ENCODE results near the gene TMED6. TPM values are rescaled to one million over a fixed set of nuclear protein-coding genes. Genes with fewer than 3 reads are reported as not detected.

The TMED6 gene
- total RNA-seq, 4 donors from 2014 or later: 1.3 TPM; not detected in 3

DNA sequence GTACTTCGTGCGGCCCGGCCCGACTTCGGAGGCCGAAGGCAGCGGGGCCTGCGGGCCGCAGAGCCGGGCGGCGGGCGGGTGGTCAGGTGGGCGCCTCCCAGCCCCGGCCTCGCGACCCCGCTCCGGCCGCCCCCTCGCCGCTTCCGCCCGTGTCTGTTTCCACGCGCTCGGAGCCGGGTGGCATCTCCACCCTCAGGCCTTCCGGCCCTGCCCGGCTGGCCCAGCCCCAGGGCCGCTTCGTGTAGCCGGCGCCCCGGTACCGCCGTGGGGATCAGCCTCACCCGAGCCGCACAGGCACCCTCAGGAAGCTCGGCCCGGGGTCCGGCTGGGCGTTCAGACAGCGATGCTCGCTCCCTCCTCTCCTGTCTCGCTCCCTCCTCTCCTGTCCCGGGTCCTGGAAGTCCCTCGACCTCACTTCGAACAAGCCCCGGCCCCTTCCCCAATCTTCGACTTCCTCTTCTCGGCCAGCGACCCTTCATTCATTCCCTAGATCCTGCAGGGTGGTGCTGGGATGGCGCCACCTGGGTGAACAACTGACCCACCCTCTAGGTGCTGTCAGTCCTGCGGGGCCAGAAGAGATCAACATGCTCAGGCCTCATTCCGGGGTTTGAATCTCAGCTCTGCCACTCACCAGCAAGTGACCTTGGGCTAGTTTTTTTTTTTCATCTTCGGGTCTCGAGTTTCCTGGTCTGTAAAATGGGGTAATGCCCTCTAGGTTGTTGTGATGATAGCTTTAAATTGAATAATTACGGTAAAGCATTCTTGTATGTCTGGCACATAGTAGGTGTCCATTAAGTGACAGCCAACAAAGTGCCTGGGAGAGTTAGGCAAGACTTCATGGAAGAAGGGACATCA is 39.8 kb downstream of the TMED6 start:
- Histone ChIP-seq H3K27me3 (no peaks in the 10 kb centered on the region), H3K36me3 (peaks cover 0 to 30% of the 10 kb centered on the region in 2 donors), H3K4me3 (peak overlapping the region; percentile 74 to 97 (median 76)), H3K9me3 (no peaks in the 10 kb centered on the region), H3K27ac (peak overlapping the region; percentile 81 to 95 (median 90)), H3K4me1 (peaks cover 15 to 24% of the 10 kb centered on the region in 2 donors)
- TF ChIP-seq, protein P1, sequence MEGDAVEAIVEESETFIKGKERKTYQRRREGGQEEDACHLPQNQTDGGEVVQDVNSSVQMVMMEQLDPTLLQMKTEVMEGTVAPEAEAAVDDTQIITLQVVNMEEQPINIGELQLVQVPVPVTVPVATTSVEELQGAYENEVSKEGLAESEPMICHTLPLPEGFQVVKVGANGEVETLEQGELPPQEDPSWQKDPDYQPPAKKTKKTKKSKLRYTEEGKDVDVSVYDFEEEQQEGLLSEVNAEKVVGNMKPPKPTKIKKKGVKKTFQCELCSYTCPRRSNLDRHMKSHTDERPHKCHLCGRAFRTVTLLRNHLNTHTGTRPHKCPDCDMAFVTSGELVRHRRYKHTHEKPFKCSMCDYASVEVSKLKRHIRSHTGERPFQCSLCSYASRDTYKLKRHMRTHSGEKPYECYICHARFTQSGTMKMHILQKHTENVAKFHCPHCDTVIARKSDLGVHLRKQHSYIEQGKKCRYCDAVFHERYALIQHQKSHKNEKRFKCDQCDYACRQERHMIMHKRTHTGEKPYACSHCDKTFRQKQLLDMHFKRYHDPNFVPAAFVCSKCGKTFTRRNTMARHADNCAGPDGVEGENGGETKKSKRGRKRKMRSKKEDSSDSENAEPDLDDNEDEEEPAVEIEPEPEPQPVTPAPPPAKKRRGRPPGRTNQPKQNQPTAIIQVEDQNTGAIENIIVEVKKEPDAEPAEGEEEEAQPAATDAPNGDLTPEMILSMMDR (IDR thresholded peaks at IDR 0.05 in 4 of 5, conservative IDR thresholded peaks at IDR 0.05 in 1 of 5): peak in 1 of 5 experiments; percentile 7
- no peak for TF ChIP-seq POLR2A (IDR thresholded peaks at IDR 0.05)
- intact Hi-C loops (cut with DNase I; ENCODE audit: low total_unique reads) (loop anchor here (1.0 kb wide), 3 partner anchors 19 to 124 kb away; partner anchors contain the start of genes COG8, NIP7, PDF and SNTB2), in situ Hi-C loops (cut with MboI; ENCODE audit: low sequenced_read_pairs in 4 of 4) (no loop called here)
- ATAC-seq: peak; percentile 44 to 57
- no peak for DNase-seq

DNA sequence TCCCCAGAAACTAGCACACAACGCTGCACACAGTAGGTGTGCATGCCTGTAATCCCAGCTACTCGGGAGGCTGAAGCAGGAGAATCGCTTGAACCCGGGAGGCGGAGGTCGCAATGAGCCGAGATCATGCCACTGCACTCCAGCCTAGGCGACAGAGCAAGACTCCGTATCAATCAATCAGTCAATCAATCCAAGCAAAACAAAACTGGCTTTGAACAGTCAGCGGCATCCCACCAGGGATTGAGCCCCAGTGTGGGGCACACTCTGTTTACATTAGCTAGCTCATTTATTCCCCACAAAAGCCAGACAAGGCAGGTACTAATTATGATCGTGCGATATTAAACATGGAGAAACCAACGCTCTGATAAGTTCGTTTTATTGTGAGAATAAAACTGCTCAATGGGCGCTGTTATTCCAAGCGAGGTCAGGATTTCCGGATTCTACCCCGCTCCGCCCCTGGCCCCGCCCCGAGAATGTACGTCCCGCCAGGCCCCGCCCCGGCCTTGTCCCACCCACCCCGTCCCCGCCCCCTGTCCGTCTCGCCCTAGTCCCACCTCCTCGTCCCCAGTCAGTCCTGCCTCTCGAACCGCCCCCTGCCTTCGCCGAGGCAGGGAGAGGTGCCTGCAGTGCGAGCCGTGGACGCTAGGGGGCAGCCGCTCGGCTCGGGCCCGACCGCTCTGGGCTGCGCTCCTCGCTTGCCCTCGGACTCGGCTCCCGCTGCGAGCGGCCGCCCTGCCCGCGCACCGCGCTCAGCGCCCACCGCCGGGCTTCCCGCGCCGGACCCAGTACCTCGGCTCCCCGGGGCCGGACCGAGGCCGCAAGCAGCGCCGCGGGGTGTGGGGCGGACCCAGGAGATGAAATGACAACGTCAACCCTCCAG is 40.7 kb downstream of the TMED6 start, which contains the start of gene VPS4A:
Gene VPS4A (plus strand): TSS at position 698 of the 880 bp plus-strand sequence. CDS start 162 bp downstream, at position 860.
- Histone ChIP-seq H3K27me3 (no peaks in the 10 kb centered on the region), H3K27ac (peak within 1 kb of the TSS; percentile 81 to 95 (median 90)), H3K4me3 (peak within 1 kb of the TSS; percentile 74 to 97 (median 76)), H3K9me3 (no peaks in the 10 kb centered on the region), H3K4me1 (peaks cover 15 to 19% of the 10 kb centered on the region in 2 donors), H3K36me3 (peaks cover 0 to 21% of the 10 kb centered on the region in 2 donors)
- intact Hi-C loops (cut with DNase I; ENCODE audit: low total_unique reads) (loop anchor here (1.0 kb wide), 3 partner anchors 19 to 124 kb away; partner anchors contain the start of genes COG8, NIP7, PDF and SNTB2), in situ Hi-C loops (cut with MboI; ENCODE audit: low sequenced_read_pairs in 4 of 4) (no loop called here)
- TF ChIP-seq POLR2A (IDR thresholded peaks at IDR 0.05): peak; percentile 62 to 87
- TF ChIP-seq, protein P1 (IDR thresholded peaks at IDR 0.05 in 4 of 5, conservative IDR thresholded peaks at IDR 0.05 in 1 of 5): peak; percentile 90 to 99 (median 94)
- peak; percentile 93 to 95 for DNase-seq
- ATAC-seq: peak; percentile 91 to 96

DNA sequence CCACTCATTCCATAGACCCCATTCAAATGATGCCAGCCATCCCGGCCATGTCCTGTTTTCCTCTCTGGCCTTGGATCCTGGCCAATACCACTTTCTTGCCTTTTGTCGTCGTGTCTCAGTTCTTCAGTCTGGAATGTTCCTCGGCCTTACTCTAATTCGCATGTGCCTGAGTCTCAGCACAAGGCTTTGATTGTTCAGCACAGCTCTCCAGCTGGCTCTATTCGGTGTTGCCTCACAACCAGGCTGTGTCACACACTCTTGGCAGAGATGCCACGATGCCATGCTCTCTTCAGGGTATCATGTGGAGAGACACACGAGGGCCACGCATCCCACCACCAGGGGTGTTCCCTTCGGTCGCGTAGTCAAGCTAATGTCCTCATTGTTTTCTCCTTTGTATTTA is 42.3 kb downstream of the TMED6 start:
- Histone ChIP-seq H3K36me3 (peaks cover 0 to 10% of the 10 kb centered on the region in 2 donors), H3K4me3 (no peak overlapping the region), H3K4me1 (peaks cover 15 to 19% of the 10 kb centered on the region in 2 donors), H3K9me3 (no peaks in the 10 kb centered on the region), H3K27me3 (no peaks in the 10 kb centered on the region), H3K27ac (no peak overlapping the region)
- no peak for ATAC-seq
- in situ Hi-C loops (cut with MboI; ENCODE audit: low sequenced_read_pairs in 4 of 4): no loop called here
- intact Hi-C loops (cut with DNase I; ENCODE audit: low total_unique reads): no loop called here
- no peak for TF ChIP-seq POLR2A (IDR thresholded peaks at IDR 0.05)
- TF ChIP-seq, protein P1 (IDR thresholded peaks at IDR 0.05 in 4 of 5, conservative IDR thresholded peaks at IDR 0.05 in 1 of 5): no peak
- DNase-seq: no peak

DNA sequence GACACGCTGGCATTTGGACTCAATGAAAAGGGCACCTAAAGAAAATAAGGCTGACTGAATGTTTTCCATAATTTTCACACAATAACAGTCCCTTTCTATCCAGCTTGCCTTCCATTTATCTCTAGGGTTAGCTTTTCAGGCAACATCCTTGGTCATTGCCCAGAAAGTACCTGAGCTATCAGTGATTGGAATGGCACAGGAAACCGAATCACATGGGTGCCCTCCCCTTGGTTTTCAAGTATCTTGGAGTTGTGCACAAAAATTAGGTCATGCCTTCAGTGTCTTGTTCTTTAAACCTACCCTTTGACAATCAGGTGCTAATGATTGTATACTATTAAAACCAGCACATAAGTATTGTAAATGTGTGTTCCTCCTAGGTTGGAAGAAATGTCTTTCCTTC is 43.7 kb downstream of the TMED6 start:
- peaks cover 14 to 15% of the 10 kb centered on the region in 2 donors for H3K4me1 ChIP-seq
- no peaks in the 10 kb centered on the region for H3K27me3 ChIP-seq
- no peaks in the 10 kb centered on the region for H3K9me3 ChIP-seq
- intact Hi-C loops (cut with DNase I; ENCODE audit: low total_unique reads) (no loop called here), in situ Hi-C loops (cut with MboI; ENCODE audit: low sequenced_read_pairs in 4 of 4) (no loop called here)
- TF ChIP-seq, protein P1 (IDR thresholded peaks at IDR 0.05 in 4 of 5, conservative IDR thresholded peaks at IDR 0.05 in 1 of 5): no peak
- no peak for TF ChIP-seq POLR2A (IDR thresholded peaks at IDR 0.05)
- no peak overlapping the region for H3K4me3 ChIP-seq
- DNase-seq (no peak), ATAC-seq (no peak)
- H3K27ac ChIP-seq: no peak overlapping the region
- peaks cover 0 to 1% of the 10 kb centered on the region in 2 donors for H3K36me3 ChIP-seq

All from gastrocnemius medialis (tissue), 4 donors.